Measurements from ENCODE around the gene ACTN1. TPM values are rescaled to one million over a fixed set of nuclear protein-coding genes. Genes with fewer than 3 reads are reported as not detected.

The ACTN1 gene
- polyA plus RNA-seq, 1 experiment, result 641 TPM

DNA sequence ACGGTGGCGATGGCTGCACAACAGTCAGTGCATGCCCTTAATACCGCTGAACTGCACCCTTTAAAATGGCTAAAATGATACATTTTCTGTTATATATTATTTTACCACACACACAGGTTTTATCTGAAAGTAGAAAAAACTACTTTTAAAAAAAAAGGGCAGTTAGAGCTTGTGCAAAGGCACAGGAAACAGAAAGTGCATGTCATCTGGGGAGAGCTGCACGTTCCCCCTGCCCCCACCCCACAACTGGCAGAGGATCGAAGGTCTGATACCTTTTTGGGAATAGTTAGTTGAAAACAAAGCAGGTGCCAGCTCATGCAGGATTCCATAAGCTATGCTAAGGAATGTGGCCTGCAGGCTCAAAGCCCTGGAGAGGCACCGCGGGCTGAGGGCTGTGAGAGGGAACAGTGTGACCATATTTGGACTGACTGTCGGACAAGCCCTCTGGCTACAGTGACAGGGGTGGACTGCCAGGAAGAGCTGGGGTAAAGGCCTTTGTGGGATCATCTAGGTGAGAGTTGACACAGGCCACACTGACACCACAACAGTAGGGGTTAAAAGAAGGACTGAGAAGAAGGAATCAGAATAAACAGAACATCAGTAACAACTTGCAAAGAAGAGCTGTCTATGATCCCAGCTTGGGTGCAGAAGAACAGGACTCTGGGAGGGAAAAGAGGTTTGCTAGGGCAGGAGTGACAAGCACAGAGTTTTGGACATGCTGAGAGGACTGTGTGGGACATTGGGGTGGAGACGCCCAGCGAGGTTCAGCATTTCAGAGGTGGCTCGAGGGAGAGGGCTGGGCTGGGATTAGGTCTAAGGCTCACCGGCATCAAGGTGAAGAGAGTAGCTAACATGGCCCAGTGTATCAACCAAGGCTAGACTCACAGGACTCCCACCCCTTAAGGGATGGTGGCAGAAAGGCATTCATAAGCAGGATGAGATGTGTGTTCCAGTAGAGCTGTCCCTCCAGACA lies 54.6 kb downstream of the ACTN1 start:
- Histone ChIP-seq H3K9me3 (ENCODE audit: control insufficient read depth, insufficient read depth, low read length) (peaks cover 5% of the 10 kb centered on the region), H3K4me3 (ENCODE audit: low read depth, low read length) (no peak overlapping the region), H3K27ac (ENCODE audit: low read depth, low read length) (peak overlapping the region; percentile 62), H3K27me3 (ENCODE audit: control insufficient read depth, insufficient read depth, low read length) (no peaks in the 10 kb centered on the region)
- no peak for DNase-seq (ENCODE audit: low read depth, low spot score)
- ChIA-PET POLR2A (interaction anchor here (0.6 kb wide), 1 partner anchor 17 kb away, joined by 3 read pairs; no protein-coding TSS in a partner anchor), CTCF (interaction anchor here (0.6 to 3.3 kb wide), 7 partner anchors 12 to 183 kb away, joined by 3 to 19 read pairs (median 4); no protein-coding TSS in a partner anchor)
- TF ChIP-seq, protein P1, sequence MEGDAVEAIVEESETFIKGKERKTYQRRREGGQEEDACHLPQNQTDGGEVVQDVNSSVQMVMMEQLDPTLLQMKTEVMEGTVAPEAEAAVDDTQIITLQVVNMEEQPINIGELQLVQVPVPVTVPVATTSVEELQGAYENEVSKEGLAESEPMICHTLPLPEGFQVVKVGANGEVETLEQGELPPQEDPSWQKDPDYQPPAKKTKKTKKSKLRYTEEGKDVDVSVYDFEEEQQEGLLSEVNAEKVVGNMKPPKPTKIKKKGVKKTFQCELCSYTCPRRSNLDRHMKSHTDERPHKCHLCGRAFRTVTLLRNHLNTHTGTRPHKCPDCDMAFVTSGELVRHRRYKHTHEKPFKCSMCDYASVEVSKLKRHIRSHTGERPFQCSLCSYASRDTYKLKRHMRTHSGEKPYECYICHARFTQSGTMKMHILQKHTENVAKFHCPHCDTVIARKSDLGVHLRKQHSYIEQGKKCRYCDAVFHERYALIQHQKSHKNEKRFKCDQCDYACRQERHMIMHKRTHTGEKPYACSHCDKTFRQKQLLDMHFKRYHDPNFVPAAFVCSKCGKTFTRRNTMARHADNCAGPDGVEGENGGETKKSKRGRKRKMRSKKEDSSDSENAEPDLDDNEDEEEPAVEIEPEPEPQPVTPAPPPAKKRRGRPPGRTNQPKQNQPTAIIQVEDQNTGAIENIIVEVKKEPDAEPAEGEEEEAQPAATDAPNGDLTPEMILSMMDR (IDR thresholded peaks at IDR 0.05; ENCODE audit: low read depth, low read length), result no peak

GRCh38 chr14:68922886-68923285 lies 56.2 kb downstream of the ACTN1 start:
- Histone ChIP-seq H3K4me3 (ENCODE audit: low read depth, low read length) (no peak overlapping the region), H3K27me3 (ENCODE audit: control insufficient read depth, insufficient read depth, low read length) (no peaks in the 10 kb centered on the region), H3K27ac (ENCODE audit: low read depth, low read length) (peak overlapping the region; percentile 52), H3K9me3 (ENCODE audit: control insufficient read depth, insufficient read depth, low read length) (peaks cover 5% of the 10 kb centered on the region; the same call in 1 of the 2 replicates)
- ChIA-PET CTCF (interaction anchor here (2.9 kb wide), 1 partner anchor 12 kb away, joined by 13 read pairs; no protein-coding TSS in a partner anchor), POLR2A (no interaction called here)
- no peak for DNase-seq (ENCODE audit: low read depth, low spot score)
- TF ChIP-seq, protein P1 (IDR thresholded peaks at IDR 0.05; ENCODE audit: low read depth, low read length), result no peak

DNA sequence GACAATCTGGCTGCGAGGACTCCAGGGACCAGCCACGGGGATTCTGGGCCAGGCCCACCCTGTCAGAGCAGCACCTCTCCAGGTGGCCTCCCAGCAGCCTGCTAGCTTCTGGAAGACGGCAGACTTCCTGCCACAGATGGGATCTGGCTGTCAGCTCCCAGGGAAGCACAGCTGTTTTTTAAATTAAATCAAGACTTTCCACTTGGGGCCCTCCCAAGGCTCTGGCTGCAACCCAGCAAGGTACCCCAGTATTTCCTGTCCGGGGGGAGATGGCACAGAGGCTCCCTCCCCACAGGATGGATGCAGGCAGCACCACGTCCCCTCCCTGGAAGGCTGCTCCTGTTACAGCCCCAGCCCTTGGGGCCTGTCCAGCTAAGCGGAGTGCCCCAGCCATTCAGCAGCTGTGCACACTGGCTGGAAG lies 56.9 kb downstream of the ACTN1 start:
- POLR2A ChIA-PET, result interaction anchor here (0.6 kb wide), 1 partner anchor 10 kb away, joined by 9 read pairs; no protein-coding TSS in a partner anchor
- H3K9me3 ChIP-seq (ENCODE audit: control insufficient read depth, insufficient read depth, low read length), result peaks cover 5% of the 10 kb centered on the region; the same call in 1 of the 2 replicates
- CTCF ChIA-PET, result interaction anchor here (1.2 kb wide), 1 partner anchor 11 kb away, joined by 7 read pairs; no protein-coding TSS in a partner anchor
- no peak overlapping the region for H3K4me3 ChIP-seq (ENCODE audit: low read depth, low read length)
- TF ChIP-seq, protein P1 (IDR thresholded peaks at IDR 0.05; ENCODE audit: low read depth, low read length), result no peak
- H3K27ac ChIP-seq (ENCODE audit: low read depth, low read length), result peak overlapping the region; percentile 52
- DNase-seq (ENCODE audit: low read depth, low spot score), result no peak
- no peaks in the 10 kb centered on the region for H3K27me3 ChIP-seq (ENCODE audit: control insufficient read depth, insufficient read depth, low read length)

- TF ChIP-seq, protein P1 (IDR thresholded peaks at IDR 0.05; ENCODE audit: low read depth, low read length), result 0 out of 2 replicates have a peak, but pooled peaks have one; percentile 23
- Histone ChIP-seq H3K27me3 (ENCODE audit: control insufficient read depth, insufficient read depth, low read length) (no peaks in the 10 kb centered on the region), H3K4me3 (ENCODE audit: low read depth, low read length) (no peak overlapping the region), H3K9me3 (ENCODE audit: control insufficient read depth, insufficient read depth, low read length) (peaks cover 5% of the 10 kb centered on the region; the same call in 1 of the 2 replicates), H3K27ac (ENCODE audit: low read depth, low read length) (peak overlapping the region; percentile 52)
- no peak for DNase-seq (ENCODE audit: low read depth, low spot score)
- ChIA-PET CTCF (interaction anchor here (1.2 kb wide), 1 partner anchor 10 kb away, joined by 7 read pairs; no protein-coding TSS in a partner anchor), POLR2A (interaction anchor here (0.6 kb wide), 1 partner anchor 10 kb away, joined by 9 read pairs; no protein-coding TSS in a partner anchor)
Observed at GRCh38 chr14:68921666-68922065, 57.4 kb downstream of the ACTN1 start.

Measured in AG04450 (cell line).